Pancreas (tissue), 10 donors: Measurements from ENCODE around the gene PACS1. TPM values are rescaled to one million over a fixed set of nuclear protein-coding genes. Genes with fewer than 3 reads are reported as not detected.
A peak's percentile ranks its signal among the peaks of the same experiment; 100 is the strongest.

Experiments
- ATAC-seq, 4 donors: fragments of 200-7000 bp; cut with Tn5 transposase; one replicate each; pipeline versions ENCODE4 v1.8.0 to v1.9.1; 2020; ENCODE audit warnings: mild to moderate bottlenecking in 4 of 4, moderate library complexity in 4 of 4
- DNase-seq, 6 donors: peaks; one replicate each; pipeline ENCODE4 v3.0.0-alpha.2; 2020
- FAIRE-seq: peaks from 2 replicates; lab custom pipeline; 2012; peaks lifted over from hg19 to GRCh38; lab: Jason Lieb, UNC
- H3K27ac ChIP-seq, 4 donors: fragments of 200-600 bp; sonication (generic); 1 replicate in 3 of 4; 2 replicates in 1 of 4; pipeline versions ENCODE4 v1.5.0 to v1.8.0; 2020
- H3K27me3 ChIP-seq, 4 donors: fragments of 200-600 bp; one replicate each; pipeline ENCODE4 v1.8.0; 2021
- H3K36me3 ChIP-seq, 3 donors: fragments of 200-600 bp; sonication (generic) in 1 of 3; one replicate each; pipeline versions ENCODE4 v1.5.0 to v1.8.0; 2020 to 2021
- H3K4me1 ChIP-seq, 3 donors: fragments of 200-600 bp; one replicate each; pipeline ENCODE4 v1.8.0; 2021
- H3K4me3 ChIP-seq, 4 donors: fragments of 200-600 bp; sonication (generic) in 2 of 4; one replicate each; pipeline versions ENCODE4 v1.5.0 to v1.8.0; 2020 to 2021
- H3K9me3 ChIP-seq, 4 donors: fragments of 200-600 bp; one replicate each; pipeline ENCODE4 v1.8.0; 2021
- WGBS, 2 donors: extraction: QIAGEN DNeasy Blood & Tissue Kit; methylation state at CpG; one replicate each; pipeline ENCODE4 v1.1.7; 2013; 5-methylcytosine and 5-hydroxymethylcytosine counted together
- intact Hi-C, 3 donors: fragments of 100-400 bp; cut with DNase I; formaldehyde crosslinking; loops; one replicate each; pipeline versions ENCODE4 v1.11.1 to v1.14.2; 2022
- polyA plus RNA-seq, 2 donors: library from polyadenylated mRNA; stranded (reverse); fragments of 200-250 nt; gene quantifications; one replicate each; pipeline ENCODE4 v1.2.3, GENCODE V29; 2013
- total RNA-seq, 6 donors: library from RNA; stranded (reverse); fragmentation: NEBNext Ultra II Directional in 4 of 6; extraction: Animal tissue kit (Norgen Biotek cat#: 25700) in 4 of 6; gene quantifications; one replicate each; pipeline versions ENCODE4 v1.2.1 to v1.2.4, GENCODE V29; 2021 to 2023
- TF ChIP-seq, protein P1 (sequence below), 4 donors: fragments of 200-600 bp; sonication (generic) in 3 of 4; IDR thresholded peaks; one replicate each; pipeline versions ENCODE4 v1.5.0 to v1.8.0; 2021; ENCODE audit warnings: antibody characterized with exemption in 4 of 4
- donor health status: healthy with polysubstance abuse.
- donor health status: DM: no; HTN: no; CAD: no; lungs with moderate emphysema.
- donor health status: DM: no; HTN: no; CAD: no.
- donor health status: control.
- donor health status: control.
- donor health status: Bipolar disorder and iron deficiency.
- donor health status: DM: yes; HTN: yes; CAD: no.
- donor health status: DM: no; HTN: no; CAD: no.
- donor health status: DM: no; HTN: no; CAD: no.
- donor health status: DM: yes; HTN: yes; CAD: no.

PACS1 gene
- total and polyA plus RNA-seq, 8 donors, result 16.9 to 61.0 (median 27.3) TPM

DNA sequence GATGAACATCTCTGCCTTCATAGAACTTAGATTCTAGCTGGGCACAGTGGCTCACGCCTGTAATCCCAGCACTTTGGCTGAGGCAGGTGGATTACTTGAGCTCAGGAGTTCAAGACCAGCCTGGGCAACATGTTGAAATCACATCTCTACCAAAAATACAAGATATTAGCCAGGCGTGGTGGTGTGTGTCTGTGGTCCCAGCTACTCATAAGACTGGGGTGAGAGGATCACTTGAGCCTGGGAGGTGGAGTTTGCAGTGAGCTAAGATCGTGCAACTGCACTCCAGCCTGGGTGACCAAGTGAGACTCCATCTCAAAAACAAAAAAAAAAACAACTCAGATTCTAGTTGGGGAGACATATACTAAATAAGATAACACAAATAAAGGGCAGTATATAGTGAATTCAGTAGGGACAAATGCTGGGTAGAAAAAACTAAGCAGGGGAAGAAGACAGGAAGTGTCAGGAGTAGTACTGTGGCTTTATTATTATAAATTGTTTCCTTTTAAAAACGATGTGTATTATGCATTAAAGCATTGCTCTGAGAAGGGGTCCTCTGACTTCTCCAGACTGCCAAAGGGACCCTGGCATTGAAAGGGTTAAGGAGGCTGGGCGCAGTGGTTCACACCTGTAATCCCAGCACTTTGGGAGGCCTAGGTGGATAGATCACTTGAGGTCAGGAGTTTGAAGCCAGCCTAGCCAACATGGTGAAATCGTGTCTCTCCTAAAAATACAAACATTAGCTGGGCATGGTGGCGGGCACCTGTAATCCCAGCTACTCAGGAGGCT, 46.7 kb downstream of the PACS1 start:
- H3K4me3 ChIP-seq, result no peak overlapping the region
- DNase-seq, result no peak
- peaks cover 12 to 72% (median 26%) of the 10 kb centered on the region in 3 donors for H3K4me1 ChIP-seq
- H3K27me3 ChIP-seq, result no peaks in the 10 kb centered on the region
- TF ChIP-seq, protein P1, sequence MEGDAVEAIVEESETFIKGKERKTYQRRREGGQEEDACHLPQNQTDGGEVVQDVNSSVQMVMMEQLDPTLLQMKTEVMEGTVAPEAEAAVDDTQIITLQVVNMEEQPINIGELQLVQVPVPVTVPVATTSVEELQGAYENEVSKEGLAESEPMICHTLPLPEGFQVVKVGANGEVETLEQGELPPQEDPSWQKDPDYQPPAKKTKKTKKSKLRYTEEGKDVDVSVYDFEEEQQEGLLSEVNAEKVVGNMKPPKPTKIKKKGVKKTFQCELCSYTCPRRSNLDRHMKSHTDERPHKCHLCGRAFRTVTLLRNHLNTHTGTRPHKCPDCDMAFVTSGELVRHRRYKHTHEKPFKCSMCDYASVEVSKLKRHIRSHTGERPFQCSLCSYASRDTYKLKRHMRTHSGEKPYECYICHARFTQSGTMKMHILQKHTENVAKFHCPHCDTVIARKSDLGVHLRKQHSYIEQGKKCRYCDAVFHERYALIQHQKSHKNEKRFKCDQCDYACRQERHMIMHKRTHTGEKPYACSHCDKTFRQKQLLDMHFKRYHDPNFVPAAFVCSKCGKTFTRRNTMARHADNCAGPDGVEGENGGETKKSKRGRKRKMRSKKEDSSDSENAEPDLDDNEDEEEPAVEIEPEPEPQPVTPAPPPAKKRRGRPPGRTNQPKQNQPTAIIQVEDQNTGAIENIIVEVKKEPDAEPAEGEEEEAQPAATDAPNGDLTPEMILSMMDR (IDR thresholded peaks at IDR 0.05), result no peak
- no peak for FAIRE-seq
- no peaks in the 10 kb centered on the region for H3K36me3 ChIP-seq
- WGBS, 2 donors, result 68 to 80% methylated on average over 7 of the region's 7 CpGs
- ATAC-seq, result no peak
- intact Hi-C loops, result no loop called here
- H3K9me3 ChIP-seq, result no peaks in the 10 kb centered on the region
- H3K27ac ChIP-seq, result no peak overlapping the region

DNA sequence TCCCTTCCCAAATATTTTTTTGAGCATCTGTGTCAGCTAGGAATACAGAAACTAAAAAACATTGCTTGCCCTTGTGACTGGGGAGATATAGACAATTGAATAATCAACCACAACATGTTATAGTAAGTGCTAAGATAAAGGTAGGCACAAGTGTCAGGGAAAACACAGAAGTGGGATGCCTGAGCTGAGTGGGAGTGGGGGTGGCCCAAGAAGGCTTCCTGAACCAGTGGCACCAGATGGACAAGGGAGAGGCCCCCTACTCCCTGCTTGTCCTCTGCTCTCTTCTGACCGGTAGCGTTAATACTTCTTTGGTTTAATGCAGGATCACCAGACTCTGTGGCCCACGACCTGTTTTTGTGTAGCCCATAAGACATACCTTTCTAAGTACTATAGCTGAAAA, 48.8 kb downstream of the PACS1 start:
- no peaks in the 10 kb centered on the region for H3K9me3 ChIP-seq
- no peak overlapping the region for H3K4me3 ChIP-seq
- intact Hi-C loops, result no loop called here
- FAIRE-seq, result no peak
- TF ChIP-seq, protein P1 (IDR thresholded peaks at IDR 0.05), result no peak
- H3K4me1 ChIP-seq, result peaks cover 12 to 52% (median 26%) of the 10 kb centered on the region in 3 donors
- peak overlapping the region; percentile 12 to 78 (median 47) for H3K27ac ChIP-seq
- WGBS, 2 donors, result 64 to 65% methylated on average over 3 of the region's 3 CpGs
- no peaks in the 10 kb centered on the region for H3K36me3 ChIP-seq
- no peak for DNase-seq
- no peaks in the 10 kb centered on the region for H3K27me3 ChIP-seq
- no peak for ATAC-seq

DNA sequence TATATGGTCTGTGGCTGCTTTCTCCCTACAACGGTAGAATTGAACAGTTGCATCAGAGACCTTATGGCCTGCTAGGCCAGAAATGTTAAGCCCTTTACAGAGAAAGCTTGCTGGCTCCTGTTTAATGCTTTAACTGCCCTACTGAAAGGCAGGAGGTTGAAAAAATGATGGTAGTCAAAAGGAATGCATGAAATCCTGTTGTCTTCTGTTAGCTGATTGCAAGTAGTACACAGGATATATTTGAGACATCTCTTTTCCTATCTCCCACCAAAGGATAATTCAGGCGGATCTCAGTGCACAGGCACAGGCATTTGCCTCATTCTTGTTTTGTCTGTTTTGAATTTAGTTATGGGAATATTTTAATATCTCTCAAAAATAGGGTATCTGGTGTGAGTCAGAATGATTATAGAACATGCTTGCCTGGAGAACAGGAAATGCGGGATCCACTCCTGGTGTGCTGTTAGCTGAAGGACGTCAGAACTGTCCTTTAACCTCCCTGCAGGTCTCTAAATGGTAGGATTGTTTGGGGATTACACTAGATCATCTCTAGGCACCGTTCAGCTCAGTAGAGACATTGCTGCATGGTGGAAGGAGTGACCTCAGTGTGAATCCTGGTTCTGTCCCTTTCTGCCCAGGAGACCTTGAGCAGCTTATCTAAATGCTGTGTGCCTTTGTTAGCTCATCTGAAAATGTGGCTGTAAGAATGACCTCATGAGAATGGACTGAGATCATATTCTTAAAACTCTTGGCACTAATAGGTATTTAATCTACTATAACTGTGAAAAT, 49.5 kb downstream of the PACS1 start:
- H3K4me1 ChIP-seq, result peaks cover 12 to 54% (median 29%) of the 10 kb centered on the region in 3 donors
- H3K27me3 ChIP-seq, result no peaks in the 10 kb centered on the region
- H3K27ac ChIP-seq, result peak overlapping the region; percentile 25 to 78 (median 54)
- no peak overlapping the region for H3K4me3 ChIP-seq
- intact Hi-C loops, result no loop called here
- FAIRE-seq (no peak), DNase-seq (peak in 1 of 6 donors; percentile 30), ATAC-seq (peak; percentile 72 to 82 (median 76))
- H3K36me3 ChIP-seq, result no peaks in the 10 kb centered on the region
- WGBS, 2 donors, result 23 to 28% methylated on average over 5 of the region's 5 CpGs
- no peaks in the 10 kb centered on the region for H3K9me3 ChIP-seq
- TF ChIP-seq, protein P1 (IDR thresholded peaks at IDR 0.05), result no peak

DNA sequence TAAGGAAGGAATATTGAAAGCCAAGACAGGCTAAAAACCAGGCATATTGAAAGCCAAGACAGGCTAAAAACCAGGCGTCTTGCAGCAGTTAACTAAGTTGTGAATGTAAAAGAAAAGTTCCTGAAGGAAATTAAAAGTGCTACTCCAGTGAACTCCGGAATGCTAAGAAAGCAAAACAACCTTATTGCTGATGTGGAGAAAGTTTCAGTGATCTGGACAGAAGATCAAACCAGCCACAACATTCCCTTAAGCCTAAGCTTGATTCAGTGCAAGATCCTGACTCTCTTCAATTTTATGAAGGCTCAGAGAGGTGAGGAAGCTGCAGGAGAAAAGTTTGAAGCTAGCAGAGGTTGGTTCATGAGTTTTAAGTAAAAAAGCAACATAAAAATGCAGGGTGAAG, 51.4 kb downstream of the PACS1 start:
- Histone ChIP-seq H3K27ac (peak overlapping the region in 1 of 4 donors; percentile 9), H3K4me3 (no peak overlapping the region)
- WGBS, 2 donors, result 84 to 90% methylated on average over 2 of the region's 2 CpGs

More for the DNA sequence above, 51.4 kb downstream of the PACS1 start:
- DNase-seq (no peak), FAIRE-seq (no peak), ATAC-seq (no peak)
- TF ChIP-seq, protein P1 (IDR thresholded peaks at IDR 0.05), result no peak
- Histone ChIP-seq H3K36me3 (no peaks in the 10 kb centered on the region), H3K4me1 (peaks cover 26 to 50% (median 36%) of the 10 kb centered on the region in 3 donors), H3K9me3 (no peaks in the 10 kb centered on the region), H3K27me3 (no peaks in the 10 kb centered on the region)
- intact Hi-C loops, result no loop called here
